Endometrial microvascular endothelial cells (primary cell): ENCODE measurements around the gene DAAM2. TPM values are rescaled to one million over a fixed set of nuclear protein-coding genes. Genes with fewer than 3 reads are reported as not detected.

Experiments
- in situ Hi-C: cut with HindIII; loops from 2 replicates; pipeline ENCODE4 v1.10.0; 2017; ENCODE audit warnings: low sequenced_read_pairs, low pct_unique_long_range_greater_than_20kb; ENCODE audit errors: inconsistent ontology term
- total RNA-seq: library from RNA; depleted of rRNA; stranded (reverse); fragments of >200 nt; gene quantifications from one replicate; pipeline ENCODE4 v1.2.3, GENCODE V29; 2015; ENCODE audit errors: inconsistent ontology term

Gene DAAM2
- total RNA-seq, 1 donor from 2014 or later, result 0.19 TPM

DNA sequence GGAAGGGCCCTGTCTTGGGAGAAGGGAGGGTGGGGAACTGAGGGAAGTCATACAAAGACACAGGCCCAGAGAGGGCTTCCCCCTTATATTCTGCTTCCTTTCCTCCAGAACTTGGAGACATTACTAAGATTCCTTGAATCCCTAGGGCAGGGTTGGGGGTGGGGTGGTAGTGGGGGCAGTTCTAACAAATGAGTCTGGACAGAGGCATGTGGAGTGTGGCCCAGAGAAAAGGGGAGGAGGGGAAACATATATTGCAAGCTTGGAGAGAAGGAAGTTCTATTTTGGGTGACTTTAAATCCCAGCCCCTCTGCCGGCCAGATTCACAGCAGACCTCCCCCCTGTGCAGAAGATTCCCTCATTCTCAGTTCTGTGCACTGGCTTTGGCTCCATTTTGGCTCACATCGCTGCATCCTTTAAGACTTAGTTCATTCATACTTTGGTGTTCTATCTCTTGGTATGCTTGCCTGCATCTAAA lies 43.7 kb downstream of the DAAM2 start:
- in situ Hi-C loops, result no loop called here

DNA sequence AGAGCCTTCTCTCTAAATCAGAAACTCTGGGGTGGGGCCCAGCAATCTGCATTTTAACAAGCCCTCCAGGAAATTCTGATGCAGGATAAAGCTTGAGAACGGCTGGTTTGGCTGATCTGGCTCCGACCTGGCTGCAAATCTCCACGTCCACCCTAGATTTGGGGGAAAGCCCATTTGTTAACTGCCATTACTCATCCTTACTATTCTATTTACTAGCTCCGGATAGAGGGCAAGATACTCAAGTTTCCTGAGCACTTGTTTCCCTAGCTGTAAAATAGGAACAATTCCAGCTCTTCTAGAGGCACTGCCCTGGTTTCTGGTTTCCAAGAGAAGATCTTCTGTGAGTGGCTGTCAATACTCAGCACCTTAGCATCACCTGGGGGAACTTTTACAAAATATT lies 44.4 kb downstream of the DAAM2 start:
- in situ Hi-C loops, result no loop called here

DNA sequence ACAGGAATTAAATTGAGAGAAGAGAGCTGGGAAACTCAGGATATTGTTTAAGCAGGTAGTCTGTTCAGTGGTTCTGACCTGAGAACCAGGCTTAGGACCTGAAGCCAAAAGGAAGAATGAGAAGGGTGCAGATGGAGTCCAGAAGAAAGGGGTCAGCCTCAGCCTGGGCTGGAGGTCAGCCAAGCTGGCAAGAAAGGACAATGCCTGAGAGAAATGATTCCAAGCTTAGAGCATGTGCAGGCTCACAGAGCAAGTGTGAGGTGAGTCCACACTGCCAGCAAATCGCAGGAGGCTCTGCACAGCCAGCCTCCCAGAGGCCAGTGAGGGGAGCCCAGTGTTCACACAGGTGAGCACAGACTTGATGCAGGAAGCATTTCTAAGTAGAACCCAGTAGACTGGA lies 47.3 kb downstream of the DAAM2 start:
- in situ Hi-C loops, result no loop called here

DNA sequence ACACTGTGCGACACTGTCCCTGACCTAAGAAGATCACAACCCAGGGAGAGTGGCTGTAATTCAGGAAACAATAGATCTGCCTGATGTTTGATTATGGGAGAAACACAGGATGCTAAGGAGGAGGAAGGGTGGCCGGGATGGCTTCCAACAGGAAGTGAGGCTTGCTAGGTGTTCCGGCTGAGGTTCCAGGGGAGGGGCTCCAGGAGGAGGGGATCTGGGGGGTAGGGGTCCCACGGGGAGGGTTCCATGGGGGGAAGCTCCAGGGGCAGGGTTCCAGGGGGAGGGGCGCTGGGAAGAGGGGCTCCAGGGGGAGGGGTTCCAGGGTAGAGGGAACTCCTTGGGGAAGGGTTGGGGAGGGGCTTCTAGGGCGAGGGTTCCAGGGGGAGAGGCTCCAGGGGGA lies 48.6 kb downstream of the DAAM2 start:
- in situ Hi-C loops, result no loop called here

DNA sequence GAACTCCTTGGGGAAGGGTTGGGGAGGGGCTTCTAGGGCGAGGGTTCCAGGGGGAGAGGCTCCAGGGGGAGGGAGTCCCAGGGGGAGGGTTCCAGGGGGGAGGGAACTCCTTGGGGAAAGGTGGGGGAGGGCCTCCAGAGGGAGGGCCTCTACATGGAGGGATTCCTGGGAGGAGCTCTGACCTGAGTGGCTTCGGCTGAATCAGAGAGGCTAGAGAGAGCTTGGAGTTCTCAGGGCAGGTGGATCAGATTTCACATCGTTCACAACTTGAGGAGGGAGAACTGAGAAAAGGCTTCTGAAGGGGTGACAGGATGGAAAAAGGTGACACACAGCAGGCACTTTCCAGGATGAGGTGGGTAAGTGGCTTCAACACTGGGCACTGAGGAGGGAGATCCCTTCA lies 49.1 kb downstream of the DAAM2 start:
- in situ Hi-C loops, result no loop called here

DNA sequence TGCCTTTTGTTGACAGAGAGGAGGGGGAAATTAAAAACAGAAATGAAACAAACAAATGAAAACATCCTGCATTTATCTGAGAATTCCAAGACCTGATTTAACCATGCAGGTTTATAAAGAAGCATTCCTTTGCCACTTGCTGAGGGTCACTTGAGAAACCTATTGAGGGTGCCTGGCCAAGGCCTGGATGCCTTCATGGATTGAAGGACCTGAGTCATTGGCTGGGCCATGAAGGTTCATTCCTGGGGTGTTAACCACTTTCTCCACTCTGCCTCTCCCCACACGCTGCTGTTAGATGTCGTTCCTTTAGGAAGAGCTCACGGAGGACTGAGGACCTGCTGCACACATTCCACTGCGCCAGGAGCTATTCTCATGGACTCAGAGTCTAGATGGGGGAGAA lies 49.7 kb downstream of the DAAM2 start:
- in situ Hi-C loops, result no loop called here

DNA sequence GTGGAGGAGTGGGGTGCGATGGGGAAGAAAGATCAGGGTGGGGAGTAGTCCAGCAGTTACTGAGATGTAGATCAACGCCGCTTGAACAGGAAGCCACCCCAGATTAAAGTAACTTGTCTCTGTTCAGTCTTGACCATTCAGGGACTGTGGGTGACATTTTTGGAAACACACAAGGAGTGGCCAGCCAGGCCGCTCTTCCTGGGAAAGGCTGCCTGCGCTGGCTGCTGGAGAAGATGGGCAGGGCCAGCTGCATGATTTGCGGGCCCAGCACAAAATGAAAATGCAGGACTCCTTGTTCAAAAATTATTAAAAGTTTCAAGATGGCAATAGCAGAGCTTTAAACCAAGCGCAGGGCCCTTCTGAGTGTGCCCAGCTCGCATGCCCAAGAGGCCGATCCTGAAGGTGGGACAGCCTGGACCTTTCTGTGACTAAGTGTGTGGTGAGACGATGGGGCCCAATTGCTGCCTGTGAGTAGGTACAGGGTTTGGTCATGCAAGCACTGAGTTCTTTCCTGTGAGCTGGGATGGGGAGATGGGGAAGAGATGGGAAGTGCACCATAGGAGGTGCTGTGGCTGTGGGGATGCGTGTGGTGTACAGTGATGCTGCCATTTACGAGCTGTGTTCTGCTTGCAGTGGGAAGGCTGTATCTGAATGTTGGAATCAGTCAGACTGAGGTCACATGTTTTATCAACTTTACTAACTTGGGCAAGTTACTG lies 51.3 kb downstream of the DAAM2 start:
- in situ Hi-C loops, result no loop called here

DNA sequence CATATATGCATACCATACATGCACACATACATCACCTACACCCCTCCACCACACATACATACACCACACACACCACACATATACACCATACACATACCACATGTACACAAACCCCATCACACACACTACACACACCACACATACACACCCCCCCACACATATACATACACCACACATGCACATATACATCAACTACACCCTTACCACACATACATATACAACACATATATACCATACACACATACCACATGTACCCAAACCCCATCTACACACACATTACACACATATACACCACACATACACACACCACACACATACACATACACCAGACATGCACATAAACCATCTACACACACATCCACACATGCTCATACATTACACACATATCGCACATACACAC lies 52.7 kb downstream of the DAAM2 start:
- in situ Hi-C loops, result no loop called here

DNA sequence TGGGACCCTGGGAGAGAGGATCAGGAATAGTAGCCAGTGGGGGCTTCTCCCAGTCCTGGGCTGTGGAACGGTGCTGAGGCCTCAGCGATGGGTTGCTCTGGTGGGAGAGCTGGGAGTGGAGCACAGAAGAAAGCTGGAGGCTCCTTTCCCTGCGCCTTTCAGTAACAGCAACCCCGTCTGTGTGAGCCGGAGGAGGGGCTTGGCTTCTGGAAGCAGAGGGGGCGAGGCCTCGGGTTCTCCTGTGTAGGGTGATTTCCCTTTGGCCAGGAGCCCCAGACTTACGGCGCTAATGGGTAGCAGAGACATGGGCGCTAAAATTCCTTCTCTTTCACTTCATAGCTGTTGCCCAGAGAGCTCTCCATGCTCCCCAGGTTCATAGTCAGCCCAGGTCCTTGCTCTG lies 55.0 kb downstream of the DAAM2 start:
- in situ Hi-C loops, result no loop called here

DNA sequence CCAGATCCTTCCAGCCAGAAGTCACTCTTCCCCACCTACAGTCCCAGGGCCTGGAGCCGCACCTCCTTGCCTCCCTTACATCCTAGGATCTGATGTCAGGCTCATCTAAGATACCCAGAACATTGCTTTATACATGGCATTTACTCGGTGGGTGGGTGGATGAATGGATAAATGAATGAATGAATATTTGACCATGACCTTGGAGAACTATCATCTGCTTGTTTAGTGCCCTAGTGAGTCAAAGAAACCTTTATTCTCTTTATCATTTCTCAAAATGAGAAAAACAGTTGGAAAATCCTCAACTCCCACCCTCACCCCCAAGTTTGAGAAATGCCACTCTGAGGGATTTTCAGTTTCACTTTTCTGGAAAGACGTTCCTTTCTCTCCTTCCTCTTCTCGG lies 56.0 kb downstream of the DAAM2 start:
- in situ Hi-C loops, result no loop called here

DNA sequence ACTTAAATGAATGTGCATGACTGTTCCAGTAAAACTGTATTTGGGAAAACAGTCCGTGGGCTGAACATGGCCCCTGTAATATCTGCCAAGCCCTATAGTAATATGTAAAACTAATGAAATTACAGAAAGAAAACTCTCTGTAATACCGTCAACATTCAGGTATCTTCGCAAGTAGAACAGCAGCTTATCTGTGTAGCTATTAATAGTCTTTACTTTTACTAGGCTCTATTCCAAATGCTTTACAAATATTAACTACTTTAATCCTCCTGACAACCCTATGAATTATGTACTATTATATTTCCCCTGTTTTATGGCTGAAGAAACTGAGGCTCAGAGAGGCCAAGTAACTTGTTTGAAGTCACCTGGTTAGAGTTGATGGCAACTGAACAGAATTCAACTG lies 57.1 kb downstream of the DAAM2 start:
- in situ Hi-C loops, result no loop called here

DNA sequence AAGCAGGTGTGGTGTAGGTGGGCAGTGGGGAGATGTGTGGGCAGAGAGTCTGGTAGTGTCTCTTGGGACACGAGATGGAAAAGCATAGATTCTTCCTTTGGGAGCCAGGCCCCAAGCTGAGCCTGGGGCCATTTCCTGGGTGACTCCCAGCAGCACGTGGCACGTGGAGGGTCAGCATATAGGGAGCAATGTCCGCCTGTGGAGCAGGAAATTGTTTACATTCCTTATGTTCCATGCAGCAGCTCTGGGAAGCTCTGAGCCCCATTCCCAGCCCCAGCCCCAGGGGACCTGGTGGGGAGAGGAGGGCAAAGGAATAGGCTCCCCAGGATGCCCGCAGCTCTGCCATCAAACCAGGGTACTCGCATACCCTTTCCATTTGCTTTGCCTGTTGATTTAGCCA lies 57.6 kb downstream of the DAAM2 start:
- in situ Hi-C loops, result no loop called here

DNA sequence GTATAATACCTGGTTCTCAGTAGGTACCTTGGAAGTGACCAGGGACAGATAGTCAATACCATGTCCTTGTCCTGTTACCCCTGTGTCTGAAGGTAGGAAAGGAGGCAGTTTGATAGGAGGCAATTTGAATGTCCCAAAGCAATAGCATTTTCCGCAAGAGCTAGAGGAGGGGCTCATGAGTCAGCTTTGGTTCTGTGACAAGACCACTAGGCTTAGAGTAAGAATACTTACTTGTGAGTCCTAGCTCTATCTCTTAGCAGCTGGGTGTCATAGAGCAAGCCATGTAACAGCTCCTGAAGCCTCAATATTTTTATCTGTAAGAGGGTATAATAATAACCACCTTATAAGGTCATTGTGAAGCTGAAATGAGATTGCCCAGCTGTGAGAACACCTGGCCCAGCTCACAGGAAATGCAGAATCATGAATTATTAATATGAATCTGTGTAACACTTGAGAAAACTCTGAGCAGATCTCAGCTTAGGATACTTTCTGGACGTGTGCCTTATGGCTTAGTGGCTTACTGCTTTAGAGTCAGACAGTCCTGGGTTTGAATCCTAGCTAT lies 58.6 kb downstream of the DAAM2 start:
- in situ Hi-C loops, result no loop called here

DNA sequence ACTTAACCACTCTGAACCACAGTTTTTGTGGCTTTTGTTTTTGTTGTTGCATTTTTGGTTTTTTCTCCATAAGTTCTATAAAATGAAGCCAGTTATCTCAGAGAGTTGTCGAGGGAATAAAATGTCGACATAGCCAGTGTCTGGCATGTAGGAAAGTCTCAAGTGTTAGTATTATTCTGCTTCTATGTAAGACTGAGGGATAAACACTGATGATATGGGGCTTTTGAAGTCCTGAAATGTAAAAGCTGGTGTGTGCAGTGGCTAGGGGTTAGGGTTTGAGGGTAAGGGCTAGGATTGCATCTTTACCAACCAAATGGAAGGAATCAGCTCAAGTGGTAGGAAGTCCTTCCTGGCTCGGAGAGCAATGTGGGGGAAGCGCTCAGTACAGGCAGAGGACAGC lies 59.2 kb downstream of the DAAM2 start:
- in situ Hi-C loops, result no loop called here

DNA sequence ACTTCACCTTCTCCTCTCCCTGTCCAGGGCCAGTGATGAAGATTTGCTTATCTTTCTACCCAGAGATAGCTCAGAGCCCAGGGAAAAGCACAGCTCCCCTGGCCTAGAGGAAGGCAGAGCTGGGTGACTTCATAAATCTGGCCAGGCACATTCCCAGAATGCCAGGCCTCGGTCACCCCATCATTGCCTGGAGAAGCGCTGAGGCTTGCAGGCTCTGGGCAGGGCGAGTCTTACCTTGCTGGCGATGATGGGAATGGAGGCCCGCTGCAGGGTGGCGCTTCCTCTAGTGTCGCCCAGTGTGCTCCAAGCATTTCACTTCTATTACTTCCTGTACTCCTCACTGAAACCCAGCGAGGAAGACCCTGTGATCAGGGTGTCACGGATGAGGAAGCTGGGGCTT lies 60.1 kb downstream of the DAAM2 start:
- in situ Hi-C loops, result no loop called here

DNA sequence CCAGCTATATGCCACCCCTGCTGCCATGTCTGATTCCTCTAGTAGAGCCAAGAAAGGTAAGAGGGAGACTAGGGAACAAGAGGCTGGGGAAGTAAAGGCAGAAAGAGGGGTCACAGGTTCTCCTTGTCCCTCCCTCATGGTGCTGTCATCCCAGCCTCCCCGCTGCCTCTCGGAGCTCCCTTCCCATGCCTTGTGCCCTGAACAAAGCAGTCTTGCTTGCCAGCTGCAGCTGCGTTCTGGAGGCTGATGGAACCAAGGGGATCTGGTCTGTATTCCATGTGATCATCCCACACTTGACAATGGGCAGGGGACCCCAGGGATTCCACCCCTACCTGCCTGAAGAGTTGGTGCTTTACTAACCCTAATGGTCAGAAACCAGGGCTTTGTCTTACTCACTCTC lies 61.4 kb downstream of the DAAM2 start:
- in situ Hi-C loops, result no loop called here

DNA sequence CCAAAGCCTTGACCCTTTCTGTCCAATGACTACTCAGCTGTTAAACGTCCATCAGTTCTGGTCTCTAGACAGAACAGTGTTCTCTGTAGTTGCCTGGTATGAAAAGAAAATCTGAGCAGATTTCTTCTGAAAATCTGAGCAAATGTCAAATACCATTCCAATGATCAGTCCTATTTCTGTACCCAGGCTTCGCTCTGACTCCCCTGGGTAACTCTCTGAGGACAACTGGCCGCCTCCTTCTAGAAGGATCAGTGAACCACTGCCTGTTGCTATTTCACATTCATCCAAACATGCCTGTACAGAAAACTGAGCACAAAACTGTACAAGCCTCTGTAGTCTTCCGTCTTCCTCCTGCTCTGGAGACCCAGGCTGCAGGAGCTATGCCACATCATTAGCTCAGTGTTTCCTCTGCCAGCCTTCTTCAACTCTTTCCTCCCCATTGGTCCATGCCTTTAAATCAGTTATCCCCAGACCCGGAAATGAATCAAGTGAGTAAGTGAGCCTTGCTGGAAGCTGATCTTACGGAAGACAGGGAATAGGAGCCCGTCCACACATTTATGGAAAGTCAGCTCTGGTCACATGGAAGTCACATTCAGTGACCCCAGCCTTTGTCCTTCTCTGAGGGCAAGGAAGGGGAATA lies 63.3 kb downstream of the DAAM2 start:
- in situ Hi-C loops, result no loop called here

DNA sequence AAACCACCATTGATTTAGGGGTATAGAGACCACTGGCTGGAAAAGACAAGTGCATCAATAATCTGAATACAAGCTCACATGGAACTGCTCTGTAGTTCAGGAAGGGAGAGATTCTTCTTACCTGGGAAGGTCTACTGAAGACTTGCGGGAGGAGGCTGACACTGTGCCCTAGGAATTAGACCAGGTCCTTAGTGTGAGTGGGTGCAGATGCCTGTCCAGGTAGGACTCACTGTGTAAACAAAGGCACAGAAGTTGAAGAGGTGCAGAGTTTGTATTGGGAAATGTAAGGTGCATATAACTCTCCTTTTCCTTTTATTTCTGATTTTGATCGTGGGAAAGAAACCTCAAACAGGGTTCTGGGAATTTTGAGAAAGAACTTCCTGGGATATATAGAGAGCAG lies 66.8 kb downstream of the DAAM2 start:
- in situ Hi-C loops, result no loop called here

DNA sequence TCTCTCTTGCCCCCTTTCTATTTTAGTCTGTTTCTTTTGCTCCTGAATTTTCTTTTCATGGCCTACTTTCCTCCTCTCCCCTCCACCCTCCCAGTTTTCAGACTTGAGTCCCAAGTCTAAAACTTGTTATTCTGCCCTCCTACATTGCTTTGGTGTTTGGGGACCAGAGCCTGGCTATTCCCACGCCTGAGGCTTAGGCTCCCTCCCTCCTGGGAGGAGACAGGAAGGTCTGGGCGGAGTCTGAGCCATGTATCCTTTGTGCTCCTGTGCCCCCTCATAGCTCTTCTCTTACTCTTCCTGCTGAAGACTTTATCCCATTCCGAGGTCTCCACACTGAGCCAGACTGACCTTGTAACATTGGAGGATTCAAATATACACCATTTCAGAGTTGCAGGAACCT lies 69.5 kb downstream of the DAAM2 start:
- in situ Hi-C loops, result no loop called here
